ENCODE measurements around the gene NCOA1.

NCOA1 gene

GRCh38 chr2:24815171-24815570 is 324.1 kb downstream of the NCOA1 start:
- Histone ChIP-seq H3K27ac (ENCODE audit: extremely low read depth, low read depth, low read length) (no peak overlapping the region), H3K36me3 (ENCODE audit: control insufficient read depth in 2 of 2, insufficient read depth in 1 of 2, low read length in 2 of 2) (peaks cover 32 to 66% of the 10 kb centered on the region in 2 experiments), H3K9me3 (ENCODE audit: control insufficient read depth, insufficient read depth, low read depth, low read length) (no peaks in the 10 kb centered on the region), H3K4me3 (ENCODE audit: low read depth, low read length) (no peak overlapping the region), H3K4me1 (ENCODE audit: control insufficient read depth, insufficient read depth, low read length) (no peaks in the 10 kb centered on the region)
- CTCF ChIA-PET, result interaction anchor here (0.6 kb wide), 1 partner anchor 10 kb away, joined by 3 read pairs; no protein-coding TSS in a partner anchor
- POLR2A ChIA-PET, result interaction anchor here (0.6 kb wide), 1 partner anchor 59 kb away, joined by 3 read pairs; no protein-coding TSS in a partner anchor
- no peak for TF ChIP-seq ZNF19 (tag by site-specific recombination; IDR thresholded peaks at IDR 0.05; ENCODE audit: low read depth)
- no peak for TF ChIP-seq REST (tag by site-specific recombination; IDR thresholded peaks at IDR 0.05)
- TF ChIP-seq ZNF292 (tag by site-specific recombination; IDR thresholded peaks at IDR 0.05; ENCODE audit: borderline replicate concordance, low read depth), result no peak
- TF ChIP-seq ZNF785 (tag by site-specific recombination; IDR thresholded peaks at IDR 0.05), result no peak
- no peak for TF ChIP-seq ZBTB21 (tag by site-specific recombination; IDR thresholded peaks at IDR 0.05)
- TF ChIP-seq ZNF513 (tag by site-specific recombination; IDR thresholded peaks at IDR 0.05), result no peak
- TF ChIP-seq PBX3 (CRISPR knock-in tag; IDR thresholded peaks at IDR 0.05), result no peak
- TF ChIP-seq, protein P1, sequence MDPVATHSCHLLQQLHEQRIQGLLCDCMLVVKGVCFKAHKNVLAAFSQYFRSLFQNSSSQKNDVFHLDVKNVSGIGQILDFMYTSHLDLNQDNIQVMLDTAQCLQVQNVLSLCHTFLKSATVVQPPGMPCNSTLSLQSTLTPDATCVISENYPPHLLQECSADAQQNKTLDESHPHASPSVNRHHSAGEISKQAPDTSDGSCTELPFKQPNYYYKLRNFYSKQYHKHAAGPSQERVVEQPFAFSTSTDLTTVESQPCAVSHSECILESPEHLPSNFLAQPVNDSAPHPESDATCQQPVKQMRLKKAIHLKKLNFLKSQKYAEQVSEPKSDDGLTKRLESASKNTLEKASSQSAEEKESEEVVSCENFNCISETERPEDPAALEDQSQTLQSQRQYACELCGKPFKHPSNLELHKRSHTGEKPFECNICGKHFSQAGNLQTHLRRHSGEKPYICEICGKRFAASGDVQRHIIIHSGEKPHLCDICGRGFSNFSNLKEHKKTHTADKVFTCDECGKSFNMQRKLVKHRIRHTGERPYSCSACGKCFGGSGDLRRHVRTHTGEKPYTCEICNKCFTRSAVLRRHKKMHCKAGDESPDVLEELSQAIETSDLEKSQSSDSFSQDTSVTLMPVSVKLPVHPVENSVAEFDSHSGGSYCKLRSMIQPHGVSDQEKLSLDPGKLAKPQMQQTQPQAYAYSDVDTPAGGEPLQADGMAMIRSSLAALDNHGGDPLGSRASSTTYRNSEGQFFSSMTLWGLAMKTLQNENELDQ (tag by site-specific recombination; IDR thresholded peaks at IDR 0.05; ENCODE audit: low read depth), result no peak
- no peak for TF ChIP-seq HOXC10 (CRISPR knock-in tag; IDR thresholded peaks at IDR 0.05)
- TF ChIP-seq OVOL3 (tag by site-specific recombination; IDR thresholded peaks at IDR 0.05), result no peak

- CTCF ChIA-PET, result interaction anchor here (1.1 kb wide), 1 partner anchor 203 kb away, joined by 4 read pairs; no protein-coding TSS in a partner anchor
- no peak overlapping the region for H3K4me3 ChIP-seq (ENCODE audit: low read depth, low read length)
- peaks cover 33 to 79% of the 10 kb centered on the region in 2 experiments for H3K36me3 ChIP-seq (ENCODE audit: control insufficient read depth in 2 of 2, insufficient read depth in 1 of 2, low read length in 2 of 2)
- H3K4me1 ChIP-seq (ENCODE audit: control insufficient read depth, insufficient read depth, low read length), result no peaks in the 10 kb centered on the region
- no peak overlapping the region for H3K27ac ChIP-seq (ENCODE audit: extremely low read depth, low read depth, low read length)
- POLR2A ChIA-PET, result no interaction called here
- TF ChIP-seq BCL11A (tag by site-specific recombination; IDR thresholded peaks at IDR 0.05; ENCODE audit: low read depth) (no peak), SP3 (tag by site-specific recombination; IDR thresholded peaks at IDR 0.05) (no peak)
- no peaks in the 10 kb centered on the region for H3K9me3 ChIP-seq (ENCODE audit: control insufficient read depth, insufficient read depth, low read depth, low read length)
Measured at GRCh38 chr2:24816404-24816803, 325.4 kb downstream of the NCOA1 start.

DNA sequence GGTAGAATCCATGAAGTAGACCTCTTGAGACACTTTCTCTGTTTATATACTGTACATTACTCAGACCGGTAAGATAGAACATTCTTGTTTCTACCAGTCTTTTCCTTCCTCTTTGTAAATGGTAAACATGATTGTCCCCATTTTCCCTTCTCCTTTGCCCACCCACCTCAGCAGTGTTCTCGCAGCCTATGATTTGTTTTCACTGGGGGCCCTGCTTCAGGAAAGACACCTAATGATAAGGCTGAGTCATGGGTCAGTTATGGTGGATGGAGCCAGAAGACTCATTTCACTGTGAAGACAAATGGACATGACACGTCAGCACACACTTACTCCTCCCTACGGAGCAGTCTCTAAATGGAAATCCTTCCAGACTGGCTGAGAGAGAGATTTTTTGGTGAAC is 325.8 kb downstream of the NCOA1 start:
- no peaks in the 10 kb centered on the region for H3K9me3 ChIP-seq (ENCODE audit: control insufficient read depth, insufficient read depth, low read depth, low read length)
- no peak overlapping the region for H3K4me3 ChIP-seq (ENCODE audit: low read depth, low read length)
- no peak overlapping the region for H3K27ac ChIP-seq (ENCODE audit: extremely low read depth, low read depth, low read length)
- no peaks in the 10 kb centered on the region for H3K4me1 ChIP-seq (ENCODE audit: control insufficient read depth, insufficient read depth, low read length)
- CTCF ChIA-PET, result interaction anchor here (1.1 kb wide), 1 partner anchor 203 kb away, joined by 4 read pairs; no protein-coding TSS in a partner anchor
- peaks cover 29 to 83% of the 10 kb centered on the region in 2 experiments for H3K36me3 ChIP-seq (ENCODE audit: control insufficient read depth in 2 of 2, insufficient read depth in 1 of 2, low read length in 2 of 2)
- POLR2A ChIA-PET, result no interaction called here
- TF ChIP-seq IKZF3 (tag by site-specific recombination; IDR thresholded peaks at IDR 0.05), result no peak
- no peak for TF ChIP-seq SETDB1 (IDR thresholded peaks at IDR 0.05; ENCODE audit: insufficient read length, low read length)
- TF ChIP-seq PATZ1 (tag by site-specific recombination; IDR thresholded peaks at IDR 0.05), result no peak
- TF ChIP-seq ZFHX2 (tag by site-specific recombination; conservative IDR thresholded peaks at IDR 0.05), result no peak
- no peak for TF ChIP-seq ZNF157 (tag by site-specific recombination; IDR thresholded peaks at IDR 0.05)
- TF ChIP-seq ZNF311 (tag by site-specific recombination; IDR thresholded peaks at IDR 0.05; ENCODE audit: borderline replicate concordance), result no peak
